ENCODE results near the gene PHPT1.

PHPT1 gene

GRCh38 chr9:136852664-136853595, 3.7 kb downstream of the PHPT1 start:
- H3K9me3 Mint-ChIP-seq, result no peaks in the 10 kb centered on the region
- no peak overlapping the region for H3K4me3 Mint-ChIP-seq
- no peak for TF ChIP-seq CTCF (IDR thresholded peaks at IDR 0.05)
- peaks cover 3% of the 10 kb centered on the region for H3K27me3 Mint-ChIP-seq (ENCODE audit: low read depth, poor library complexity)
- no peaks in the 10 kb centered on the region for H3K36me3 Mint-ChIP-seq (ENCODE audit: low read depth)
- H3K4me1 Mint-ChIP-seq, result peaks cover 9% of the 10 kb centered on the region
- peak; percentile 8 for DNase-seq
- H3K27ac Mint-ChIP-seq, result no peak overlapping the region

DNA sequence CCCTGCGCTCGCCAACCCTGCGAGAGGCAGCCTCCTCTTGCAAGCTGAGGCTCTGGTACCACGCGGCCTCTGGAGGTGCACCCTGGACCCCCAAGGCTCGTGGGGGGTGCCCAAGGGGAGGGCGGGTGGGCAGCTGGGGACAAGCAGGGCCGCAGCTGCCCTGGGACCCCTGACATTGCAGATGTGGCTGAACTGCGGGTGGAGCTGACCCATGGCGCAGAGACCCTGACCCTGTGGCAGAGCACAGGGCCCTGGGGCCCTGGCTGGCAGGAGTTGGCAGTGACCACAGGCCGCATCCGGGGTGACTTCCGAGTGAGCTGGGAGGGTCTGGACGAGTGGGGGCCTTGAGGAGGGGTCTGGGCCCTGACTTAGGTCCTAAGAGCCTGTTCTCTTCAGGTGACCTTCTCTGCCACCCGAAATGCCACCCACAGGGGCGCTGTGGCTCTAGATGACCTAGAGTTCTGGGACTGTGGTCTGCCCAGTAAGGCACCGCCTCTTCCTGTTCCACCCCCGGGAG, 4.4 kb downstream of the PHPT1 start:
- H3K4me3 Mint-ChIP-seq, result no peak overlapping the region
- no peaks in the 10 kb centered on the region for H3K36me3 Mint-ChIP-seq (ENCODE audit: low read depth)
- H3K27me3 Mint-ChIP-seq (ENCODE audit: low read depth, poor library complexity), result peaks cover 3% of the 10 kb centered on the region
- TF ChIP-seq CTCF (IDR thresholded peaks at IDR 0.05), result no peak
- H3K9me3 Mint-ChIP-seq, result no peaks in the 10 kb centered on the region
- no peak overlapping the region for H3K27ac Mint-ChIP-seq
- peaks cover 9% of the 10 kb centered on the region for H3K4me1 Mint-ChIP-seq
- peak; percentile 3 for DNase-seq

- no peaks in the 10 kb centered on the region for H3K36me3 Mint-ChIP-seq (ENCODE audit: low read depth)
- no peak overlapping the region for H3K27ac Mint-ChIP-seq
- peak; percentile 4 for DNase-seq
- no peaks in the 10 kb centered on the region for H3K9me3 Mint-ChIP-seq
- H3K4me3 Mint-ChIP-seq, result no peak overlapping the region
- no peak for TF ChIP-seq CTCF (IDR thresholded peaks at IDR 0.05)
- H3K27me3 Mint-ChIP-seq (ENCODE audit: low read depth, poor library complexity), result no peaks in the 10 kb centered on the region
- peaks cover 9% of the 10 kb centered on the region for H3K4me1 Mint-ChIP-seq
Measured at GRCh38 chr9:136854113-136854841, 5.1 kb downstream of the PHPT1 start.

DNA sequence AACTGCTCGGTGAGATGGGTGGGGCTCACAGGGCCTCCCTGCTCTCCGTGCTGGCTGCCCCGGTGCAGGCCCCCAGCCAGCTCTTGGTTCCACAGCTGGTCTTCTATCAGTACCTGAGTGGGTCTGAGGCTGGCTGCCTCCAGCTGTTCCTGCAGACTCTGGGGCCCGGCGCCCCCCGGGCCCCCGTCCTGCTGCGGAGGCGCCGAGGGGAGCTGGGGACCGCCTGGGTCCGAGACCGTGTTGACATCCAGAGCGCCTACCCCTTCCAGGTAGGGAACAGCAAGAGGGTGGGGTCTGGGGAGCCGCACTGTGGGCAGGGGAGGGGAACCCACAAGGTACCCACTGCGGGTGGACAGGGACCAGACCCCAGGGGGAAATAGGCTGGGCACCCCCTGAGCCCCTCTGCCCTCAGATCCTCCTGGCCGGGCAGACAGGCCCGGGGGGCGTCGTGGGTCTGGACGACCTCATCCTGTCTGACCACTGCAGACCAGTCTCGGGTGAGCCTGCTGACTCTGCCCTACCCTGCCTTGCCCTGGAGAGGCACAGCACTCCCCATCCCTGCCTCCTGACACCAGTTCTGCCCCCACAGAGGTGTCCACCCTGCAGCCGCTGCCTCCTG, 5.7 kb downstream of the PHPT1 start:
- Mint-ChIP-seq H3K9me3 (no peaks in the 10 kb centered on the region), H3K27ac (no peak overlapping the region), H3K4me3 (no peak overlapping the region), H3K36me3 (ENCODE audit: low read depth) (no peaks in the 10 kb centered on the region), H3K27me3 (ENCODE audit: low read depth, poor library complexity) (no peaks in the 10 kb centered on the region), H3K4me1 (peaks cover 5% of the 10 kb centered on the region)
- DNase-seq, result no peak
- TF ChIP-seq CTCF (IDR thresholded peaks at IDR 0.05), result no peak

DNA sequence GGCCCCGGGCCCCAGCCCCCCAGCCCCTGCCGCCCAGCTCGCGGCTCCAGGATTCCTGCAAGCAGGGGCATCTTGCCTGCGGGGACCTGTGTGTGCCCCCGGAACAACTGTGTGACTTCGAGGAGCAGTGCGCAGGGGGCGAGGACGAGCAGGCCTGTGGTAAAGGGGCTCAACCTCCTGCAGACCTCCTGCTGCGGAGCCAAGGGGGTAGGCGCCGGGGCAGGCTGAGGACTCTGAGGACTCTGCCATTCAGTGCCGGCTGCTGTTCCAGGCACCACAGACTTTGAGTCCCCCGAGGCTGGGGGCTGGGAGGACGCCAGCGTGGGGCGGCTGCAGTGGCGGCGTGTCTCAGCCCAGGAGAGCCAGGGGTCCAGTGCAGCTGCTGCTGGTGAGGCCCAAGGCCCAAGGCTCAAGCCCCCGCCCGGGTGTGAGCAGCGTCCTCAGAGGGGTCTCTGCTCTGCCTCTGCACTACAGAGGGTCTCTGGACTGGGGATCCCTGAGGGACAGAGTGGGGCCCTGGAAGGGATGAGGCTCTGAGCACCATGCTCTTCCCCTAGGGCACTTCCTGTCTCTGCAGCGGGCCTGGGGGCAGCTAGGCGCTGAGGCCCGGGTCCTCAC, 6.4 kb downstream of the PHPT1 start:
- no peaks in the 10 kb centered on the region for H3K27me3 Mint-ChIP-seq (ENCODE audit: low read depth, poor library complexity)
- H3K4me1 Mint-ChIP-seq, result no peaks in the 10 kb centered on the region
- no peak for DNase-seq
- no peak overlapping the region for H3K4me3 Mint-ChIP-seq
- no peak for TF ChIP-seq CTCF (IDR thresholded peaks at IDR 0.05)
- H3K9me3 Mint-ChIP-seq, result no peaks in the 10 kb centered on the region
- H3K36me3 Mint-ChIP-seq (ENCODE audit: low read depth), result no peaks in the 10 kb centered on the region
- H3K27ac Mint-ChIP-seq, result no peak overlapping the region

Measured in nephron progenitor cell (in vitro differentiated cells).